Thyroid gland (tissue), 4 donors: ENCODE data around the gene NLRP1. TPM values are rescaled to one million over a fixed set of nuclear protein-coding genes. Genes with fewer than 3 reads are reported as not detected.

Experiments used
- DNase-seq, 2 donors: peaks; one replicate each; pipeline ENCODE4 v3.0.0-alpha.2; 2019
- H3K27ac ChIP-seq, 3 donors: fragments of 200-600 bp; sonication (generic); 1 replicate in 2 of 3; 2 replicates in 1 of 3; pipeline ENCODE4 v1.5.1; 2016 to 2019; ENCODE audit warnings: mild to moderate bottlenecking in 1 of 3, moderate library complexity in 1 of 3
- H3K27me3 ChIP-seq: fragments of 200-600 bp; sonication (generic); one replicate; pipeline ENCODE4 v1.5.1; 2019
- H3K36me3 ChIP-seq, 2 donors: fragments of 200-600 bp; sonication (generic); one replicate each; pipeline ENCODE4 v1.5.1; 2016 to 2019
- H3K4me1 ChIP-seq, 2 donors: fragments of 200-600 bp; sonication (generic); one replicate each; pipeline ENCODE4 v1.5.1; 2017 to 2019
- H3K4me3 ChIP-seq, 3 donors: fragments of 200-600 bp; sonication (generic); replicated peaks in 1 of 3; 1 replicate in 2 of 3; 2 replicates in 1 of 3; pipeline ENCODE4 v1.5.1; 2016; ENCODE audit warnings: mild to moderate bottlenecking in 1 of 3
- H3K9me3 ChIP-seq: fragments of 200-600 bp; sonication (generic); one replicate; pipeline ENCODE4 v1.5.1; 2017
- POLR2A ChIP-seq, 2 donors: fragments of 450-650 bp; IDR thresholded peaks; one replicate each; pipeline ENCODE4 v1.6.1; 2017; ENCODE audit warnings: antibody characterized with exemption in 2 of 2, mild to moderate bottlenecking in 2 of 2, moderate library complexity in 1 of 2
- whole genome bisulfite sequencing, 2 donors: methylation state at CpG; one replicate each; pipeline ENCODE4 v1.1.5; 2017; 5-methylcytosine and 5-hydroxymethylcytosine counted together
- intact Hi-C: fragments of 100-400 bp; cut with DNase I; formaldehyde crosslinking; loops from one replicate; pipeline ENCODE4 v1.15.1; 2023
- total RNA-seq, 4 donors: library from RNA; depleted of rRNA; stranded (reverse); fragments of >200 nt; gene quantifications; one replicate each; pipeline ENCODE4 v1.2.3, GENCODE V29; 2016
- TF ChIP-seq, protein P1 (sequence below), 6 experiments: fragments of 200-600 bp in 3 of 6; fragments of 450-650 bp in 3 of 6; sonication (generic) in 3 of 6; IDR thresholded peaks; one replicate each; pipeline ENCODE4 v1.5.1; 2016 to 2019; ENCODE audit warnings: antibody characterized with exemption in 6 of 6, mild to moderate bottlenecking in 2 of 6, inconsistent platforms in 1 of 6, moderate library complexity in 1 of 6

NLRP1 gene
- total RNA-seq, 4 donors from 2014 or later, result 28.4 to 36.7 (median 31.8) TPM

DNA sequence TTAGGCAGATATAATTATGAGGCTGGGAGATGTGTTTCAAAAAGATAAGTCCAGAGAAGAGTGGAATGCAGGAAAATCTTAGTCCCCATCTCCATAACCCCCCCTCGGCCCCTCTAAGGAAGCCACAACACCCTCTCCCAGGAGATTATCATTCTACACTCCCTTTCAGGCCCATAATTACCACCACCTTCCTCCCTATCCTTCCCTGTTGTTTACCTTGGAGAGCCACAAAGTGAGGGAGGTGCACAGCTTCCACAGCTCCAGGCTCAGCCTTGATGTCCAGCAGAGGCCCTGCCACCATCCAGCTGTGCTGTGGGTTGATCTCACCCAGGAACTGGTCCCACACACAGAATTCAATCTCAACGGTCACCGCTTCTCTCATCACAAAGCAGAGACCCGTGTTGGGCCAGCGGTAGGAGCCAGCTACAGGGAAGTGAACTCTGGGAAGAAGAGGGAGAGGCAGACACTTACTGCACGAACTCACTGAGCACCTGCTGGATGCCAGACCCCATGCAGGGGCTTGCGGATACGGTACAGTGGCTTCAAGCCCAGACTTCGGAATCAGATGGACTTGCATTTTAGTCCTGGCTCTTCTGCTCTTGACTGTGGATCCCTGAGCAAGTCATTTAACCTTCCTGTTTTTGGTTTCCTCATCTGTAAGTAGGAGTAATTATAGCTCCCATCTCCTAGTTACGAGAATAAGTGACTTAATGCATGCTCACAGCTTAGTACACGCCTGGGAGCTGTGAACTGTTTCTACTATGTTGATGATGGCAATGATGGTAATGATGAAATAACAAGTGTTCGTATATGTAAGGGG is 53.8 kb downstream of the NLRP1 start:
- TF ChIP-seq, protein P1, sequence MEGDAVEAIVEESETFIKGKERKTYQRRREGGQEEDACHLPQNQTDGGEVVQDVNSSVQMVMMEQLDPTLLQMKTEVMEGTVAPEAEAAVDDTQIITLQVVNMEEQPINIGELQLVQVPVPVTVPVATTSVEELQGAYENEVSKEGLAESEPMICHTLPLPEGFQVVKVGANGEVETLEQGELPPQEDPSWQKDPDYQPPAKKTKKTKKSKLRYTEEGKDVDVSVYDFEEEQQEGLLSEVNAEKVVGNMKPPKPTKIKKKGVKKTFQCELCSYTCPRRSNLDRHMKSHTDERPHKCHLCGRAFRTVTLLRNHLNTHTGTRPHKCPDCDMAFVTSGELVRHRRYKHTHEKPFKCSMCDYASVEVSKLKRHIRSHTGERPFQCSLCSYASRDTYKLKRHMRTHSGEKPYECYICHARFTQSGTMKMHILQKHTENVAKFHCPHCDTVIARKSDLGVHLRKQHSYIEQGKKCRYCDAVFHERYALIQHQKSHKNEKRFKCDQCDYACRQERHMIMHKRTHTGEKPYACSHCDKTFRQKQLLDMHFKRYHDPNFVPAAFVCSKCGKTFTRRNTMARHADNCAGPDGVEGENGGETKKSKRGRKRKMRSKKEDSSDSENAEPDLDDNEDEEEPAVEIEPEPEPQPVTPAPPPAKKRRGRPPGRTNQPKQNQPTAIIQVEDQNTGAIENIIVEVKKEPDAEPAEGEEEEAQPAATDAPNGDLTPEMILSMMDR (IDR thresholded peaks at IDR 0.05), result no peak
- TF ChIP-seq POLR2A (IDR thresholded peaks at IDR 0.05), result no peak
- H3K9me3 ChIP-seq, result no peaks in the 10 kb centered on the region
- no peak for DNase-seq
- no peak overlapping the region for H3K4me3 ChIP-seq
- H3K27me3 ChIP-seq, result no peaks in the 10 kb centered on the region
- WGBS, 2 donors, result 84 to 85% methylated on average over 12 of the region's 12 CpGs
- intact Hi-C loops, result no loop called here
- H3K27ac ChIP-seq, result no peak overlapping the region
- no peaks in the 10 kb centered on the region for H3K4me1 ChIP-seq
- peaks cover 0 to 27% of the 10 kb centered on the region in 2 donors for H3K36me3 ChIP-seq

DNA sequence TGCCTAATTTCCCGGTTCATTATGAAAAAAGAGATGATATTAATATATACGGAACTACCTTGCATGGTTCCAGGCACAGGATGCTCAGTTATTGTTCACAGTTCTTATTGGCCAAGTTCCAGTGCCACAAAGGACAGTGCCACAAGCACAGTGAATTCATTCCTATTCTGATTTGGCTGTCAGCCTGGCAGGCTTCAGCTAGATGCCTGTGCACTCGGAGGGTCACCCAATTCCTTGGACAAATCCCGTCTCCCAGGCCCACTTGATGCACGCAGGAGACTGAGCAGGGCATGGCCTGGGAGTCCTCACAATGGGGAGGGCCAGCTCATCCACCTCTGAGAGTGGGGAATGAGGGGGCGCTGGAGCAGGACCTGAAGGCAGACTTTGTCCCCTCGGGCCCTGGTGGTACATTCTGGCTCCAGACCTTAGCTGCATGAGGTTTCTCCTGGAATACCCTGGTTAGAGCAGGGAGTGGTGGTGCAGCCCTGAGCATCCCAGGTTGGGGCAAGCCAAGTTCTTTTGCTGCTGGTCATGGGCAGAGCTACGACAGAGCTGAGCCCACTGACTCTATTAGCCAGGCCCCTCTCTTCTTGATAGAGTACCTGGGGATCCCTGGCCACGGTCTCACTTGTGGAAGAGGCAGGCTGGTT is 56.6 kb downstream of the NLRP1 start:
- DNase-seq, result no peak
- intact Hi-C loops, result no loop called here
- 81 to 88% methylated on average over 8 of the region's 9 CpGs for WGBS, 2 donors
- Histone ChIP-seq H3K27me3 (no peaks in the 10 kb centered on the region), H3K4me1 (no peaks in the 10 kb centered on the region), H3K27ac (peak overlapping the region in 1 of 3 donors; percentile 8), H3K9me3 (no peaks in the 10 kb centered on the region), H3K36me3 (peaks cover 0 to 26% of the 10 kb centered on the region in 2 donors), H3K4me3 (no peak overlapping the region)
- TF ChIP-seq POLR2A (IDR thresholded peaks at IDR 0.05), result no peak
- TF ChIP-seq, protein P1 (IDR thresholded peaks at IDR 0.05), result no peak

DNA sequence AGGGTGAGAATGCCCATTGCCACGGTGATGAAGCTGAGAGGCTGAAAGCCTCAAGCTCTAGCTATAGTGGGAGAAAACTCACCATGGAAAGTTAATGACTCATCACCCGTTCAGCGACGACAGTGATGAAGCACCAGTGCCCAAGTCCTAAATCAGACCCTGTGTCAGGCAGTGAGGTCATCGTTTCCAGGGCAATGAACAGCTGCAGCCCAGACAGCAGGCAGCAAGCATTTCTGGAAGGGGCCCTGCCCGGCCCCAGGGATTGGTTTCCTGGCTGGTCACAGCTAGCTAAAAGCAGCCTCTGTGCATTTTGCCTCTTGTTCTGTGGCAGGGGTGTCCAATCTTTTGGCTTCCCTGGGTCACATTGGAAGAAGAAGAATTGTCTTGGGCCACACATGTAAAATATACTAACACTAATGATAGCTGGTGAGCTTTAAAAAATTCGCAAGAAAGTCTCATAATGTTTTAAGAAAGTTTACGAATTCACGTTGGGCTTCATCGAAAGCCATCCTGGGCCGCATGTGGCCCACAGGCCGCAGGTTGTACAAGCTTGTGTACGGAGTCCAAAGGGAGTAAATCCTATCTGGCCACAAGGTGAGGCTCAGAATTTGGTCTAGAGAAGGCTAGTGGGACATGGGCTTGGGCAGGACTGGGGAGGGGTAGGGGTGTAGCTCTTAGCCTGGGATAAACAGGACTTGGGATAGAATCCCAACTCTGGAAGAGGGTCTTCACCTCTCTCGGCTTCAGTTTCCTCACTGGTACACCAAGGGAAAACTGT is 57.3 kb downstream of the NLRP1 start:
- intact Hi-C loops, result no loop called here
- TF ChIP-seq, protein P1 (IDR thresholded peaks at IDR 0.05), result no peak
- no peak for TF ChIP-seq POLR2A (IDR thresholded peaks at IDR 0.05)
- peak overlapping the region in 1 of 3 donors; percentile 8 for H3K27ac ChIP-seq
- WGBS, 2 donors, result 72 to 73% methylated on average over 13 to 14 of the region's 14 CpGs
- peak in 1 of 2 donors; percentile 7 for DNase-seq
- no peaks in the 10 kb centered on the region for H3K9me3 ChIP-seq
- no peak overlapping the region for H3K4me3 ChIP-seq
- H3K27me3 ChIP-seq, result no peaks in the 10 kb centered on the region
- peaks cover 0 to 26% of the 10 kb centered on the region in 2 donors for H3K36me3 ChIP-seq
- no peaks in the 10 kb centered on the region for H3K4me1 ChIP-seq

DNA sequence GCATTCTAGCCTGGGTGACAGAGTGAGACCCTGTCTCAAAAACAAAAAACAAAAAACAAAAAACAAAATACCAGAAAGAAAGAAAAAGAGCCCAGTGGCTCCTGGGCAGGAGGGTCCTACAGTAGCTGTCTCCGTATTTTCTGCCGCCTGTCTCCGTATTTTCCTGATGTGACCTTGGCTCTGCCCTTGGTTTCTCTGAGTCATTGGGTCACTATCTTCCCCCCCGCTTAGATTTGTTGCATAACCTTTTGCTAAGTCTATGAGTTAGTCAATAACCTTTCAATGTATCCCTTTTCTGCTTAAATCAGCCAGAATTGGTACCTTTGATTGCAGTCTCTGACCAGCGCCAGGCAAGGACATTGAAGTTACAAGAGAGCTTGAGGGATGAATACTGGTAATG is 61.1 kb downstream of the NLRP1 start:
- Histone ChIP-seq H3K36me3 (peaks cover 0 to 9% of the 10 kb centered on the region in 2 donors), H3K4me3 (no peak overlapping the region), H3K27me3 (no peaks in the 10 kb centered on the region), H3K9me3 (no peaks in the 10 kb centered on the region), H3K4me1 (no peaks in the 10 kb centered on the region), H3K27ac (no peak overlapping the region)
- intact Hi-C loops, result no loop called here
- WGBS, 2 donors, result 94 to 97% methylated on average over 5 of the region's 5 CpGs
- TF ChIP-seq, protein P1 (IDR thresholded peaks at IDR 0.05), result no peak
- TF ChIP-seq POLR2A (IDR thresholded peaks at IDR 0.05), result no peak
- DNase-seq, result no peak
